D341Med (cell line): ENCODE measurements around the gene GNPTAB.
A peak's percentile ranks its signal among the peaks of the same experiment; 100 is the strongest.
"Not testable (repeated sequence)": the region's sequence is repeated elsewhere in the genome, so short reads cannot be mapped to it uniquely, and the experiment has no call there.

ENCODE experiments used
- DNase-seq: peaks from one replicate; pipeline ENCODE4 v3.0.0; 2012; ENCODE audit warnings: low spot score

GNPTAB gene

GRCh38 chr12:101852998-101853397 is 22.2 kb upstream of the GNPTAB start:
- DNase-seq, result no peak

DNA sequence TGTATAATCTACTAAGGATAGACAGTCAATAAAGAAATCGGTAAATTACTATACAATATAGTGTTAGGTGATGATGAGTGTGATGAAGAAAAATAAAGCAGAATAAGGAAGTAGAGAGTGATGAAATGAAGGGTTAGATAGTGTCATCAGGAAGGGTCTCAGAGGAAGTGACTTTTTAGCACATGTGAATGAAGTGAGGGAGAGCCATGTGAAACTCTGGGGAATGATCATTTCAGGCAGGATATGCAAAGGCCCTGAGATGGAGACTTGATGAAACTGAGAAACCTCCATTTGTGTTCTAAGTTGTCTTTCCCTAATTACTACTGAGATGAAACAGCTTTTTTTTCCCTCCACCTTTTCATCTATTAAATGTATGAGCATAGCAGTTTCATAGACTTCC is 19.4 kb upstream of the GNPTAB start:
- no peak for DNase-seq

- DNase-seq, result no peak
Measured at GRCh38 chr12:101847325-101847724, 16.6 kb upstream of the GNPTAB start.

- DNase-seq, result no peak
Measured at GRCh38 chr12:101845137-101845711, 14.5 kb upstream of the GNPTAB start.

DNA sequence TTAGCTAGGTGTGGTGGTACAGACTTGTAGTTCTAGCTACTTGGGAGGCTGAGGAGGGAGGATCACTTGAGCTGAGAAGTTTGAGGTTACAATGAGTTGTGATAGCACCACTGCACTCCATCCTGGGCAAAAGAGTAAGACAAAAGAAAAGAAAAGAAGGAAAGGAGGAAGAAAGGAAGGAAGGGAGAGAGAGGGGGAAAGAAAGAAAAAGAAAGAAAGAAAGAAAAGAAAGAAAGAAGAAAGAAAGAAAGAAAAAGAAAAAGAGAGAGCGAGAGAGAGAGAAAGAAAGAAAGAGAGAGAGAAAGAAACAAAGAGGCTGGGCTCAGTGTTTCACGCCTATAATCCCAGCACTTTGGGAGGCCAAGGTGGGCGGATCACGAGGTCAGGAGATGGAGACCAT is 10.3 kb upstream of the GNPTAB start:
- DNase-seq, result no peak

- peak; percentile 69 for DNase-seq
Measured at GRCh38 chr12:101839324-101840283, 8.8 kb upstream of the GNPTAB start.

- no peak for DNase-seq
Measured at GRCh38 chr12:101838628-101839323, 8.0 kb upstream of the GNPTAB start.

GRCh38 chr12:101832030-101832429 is 1.3 kb upstream of the GNPTAB start:
- no peak for DNase-seq

- no peak for DNase-seq
Measured at GRCh38 chr12:101829639-101830366, 956 bp downstream of the GNPTAB start.

- peak; percentile 42 for DNase-seq
Measured at GRCh38 chr12:101828463-101829196, 2.1 kb downstream of the GNPTAB start.

DNA sequence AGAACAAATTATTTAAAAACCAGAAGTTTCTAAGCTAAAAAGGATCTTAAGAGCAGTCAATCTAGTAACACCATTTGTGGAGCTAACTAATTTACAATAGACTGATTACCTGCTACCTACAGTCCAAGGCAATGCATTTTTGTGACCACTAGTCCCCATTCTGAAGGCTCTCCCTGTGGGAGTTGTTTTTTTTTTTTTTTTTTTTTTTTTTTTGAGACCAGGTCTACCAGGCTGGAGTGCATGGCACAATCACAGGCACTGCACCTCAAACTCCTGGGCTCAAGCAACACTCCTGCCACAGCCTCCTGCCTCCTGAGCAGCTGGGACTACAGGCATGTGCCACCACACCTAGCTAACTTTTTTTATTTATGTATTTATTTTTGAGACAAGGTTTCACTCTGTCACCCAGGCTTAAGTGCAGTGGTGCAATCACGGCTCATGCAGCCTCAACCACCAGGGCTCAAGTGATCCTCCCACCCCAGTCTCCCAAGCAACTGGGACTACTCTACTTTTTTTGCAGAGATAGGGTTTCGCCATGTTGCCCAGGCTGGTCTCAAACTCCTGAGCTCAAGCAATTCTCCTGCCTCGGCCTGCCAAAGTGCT is 3.9 kb downstream of the GNPTAB start:
- no peak for DNase-seq

- DNase-seq, result no peak
Measured at GRCh38 chr12:101824831-101825230, 5.9 kb downstream of the GNPTAB start.

- DNase-seq, result peak; percentile 75
Measured at GRCh38 chr12:101823891-101824290, 6.9 kb downstream of the GNPTAB start.

DNA sequence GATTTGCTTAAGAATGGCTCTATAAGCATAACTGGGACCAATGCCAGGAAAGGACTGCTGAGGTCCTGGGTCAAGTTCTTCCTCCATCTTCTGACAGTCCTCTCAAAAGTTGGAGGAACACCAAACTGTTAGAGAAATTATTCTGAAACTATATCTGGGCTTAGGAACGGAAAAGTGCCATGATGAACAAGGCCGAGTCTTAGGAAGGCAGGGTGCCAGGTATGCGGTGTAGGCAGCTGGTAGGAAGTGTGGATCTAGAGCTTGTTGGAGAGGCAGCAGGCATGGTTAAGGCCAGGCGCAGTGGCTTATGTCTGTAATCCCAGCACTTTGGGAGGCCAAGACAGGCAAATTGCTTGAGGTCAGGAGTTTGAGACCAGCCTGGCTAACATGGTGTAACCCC is 7.7 kb downstream of the GNPTAB start:
- DNase-seq, result no peak

GRCh38 chr12:101819467-101819866 is 11.3 kb downstream of the GNPTAB start:
- DNase-seq, result no peak

- not testable (repeated sequence) for DNase-seq
Measured at GRCh38 chr12:101818689-101819088, 12.1 kb downstream of the GNPTAB start.

DNA sequence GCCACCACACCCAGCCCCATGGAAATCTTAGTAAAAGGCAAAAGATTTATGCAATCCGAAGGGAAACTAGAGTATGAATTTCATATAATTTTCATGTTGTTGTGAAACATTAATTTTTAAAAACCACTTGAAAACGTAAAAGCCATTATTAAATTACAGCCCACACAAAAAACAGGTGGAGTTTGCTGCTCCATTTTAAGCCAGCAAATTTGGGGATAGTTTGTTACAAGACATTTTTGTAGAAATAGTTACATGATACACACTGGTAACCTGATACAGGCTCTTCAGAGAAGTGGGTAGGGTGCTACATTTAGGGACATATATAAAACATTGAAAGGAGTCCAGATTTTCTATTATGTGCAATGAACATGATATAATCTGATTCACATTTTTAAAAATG is 17.6 kb downstream of the GNPTAB start:
- no peak for DNase-seq

GRCh38 chr12:101812716-101813115 is 18.0 kb downstream of the GNPTAB start:
- DNase-seq, result not testable (repeated sequence)

- DNase-seq, result not testable (repeated sequence)
Measured at GRCh38 chr12:101811342-101811741, 19.4 kb downstream of the GNPTAB start.

DNA sequence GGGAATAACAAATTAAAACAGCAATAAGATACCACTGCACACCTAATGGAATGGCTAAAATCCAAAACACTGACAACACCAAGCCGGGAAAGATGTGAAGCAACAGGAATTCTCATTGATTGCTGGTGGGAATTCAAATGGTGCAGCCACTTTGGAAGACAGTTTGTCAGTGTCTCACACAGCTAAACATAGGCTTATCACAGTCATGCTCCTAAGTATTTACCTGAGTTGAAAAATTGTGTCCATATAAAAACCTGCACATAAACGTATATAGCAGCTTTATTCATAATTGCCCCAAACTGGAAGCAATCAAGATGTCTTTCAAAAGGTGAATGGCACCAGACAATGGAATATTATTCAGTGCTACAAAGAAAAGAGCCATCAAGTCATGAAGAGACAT is 21.6 kb downstream of the GNPTAB start:
- no peak for DNase-seq

DNA sequence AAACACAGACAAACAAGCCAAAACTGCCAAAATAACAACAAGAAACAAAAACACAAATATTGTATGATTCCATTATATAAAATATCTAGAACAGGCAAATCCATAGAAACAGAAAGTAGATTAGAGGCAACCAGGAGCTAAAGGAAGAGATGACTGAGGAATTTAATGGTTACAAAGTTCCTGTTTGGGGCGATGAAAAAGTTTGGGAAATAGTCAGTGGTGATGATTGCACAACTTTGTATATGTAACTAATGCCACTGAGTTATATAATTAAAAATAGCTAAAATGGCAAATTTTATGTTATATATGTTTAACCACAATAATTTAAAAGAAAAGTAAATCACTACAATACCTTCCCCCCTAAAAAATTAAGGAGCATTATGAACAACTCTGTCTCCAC is 24.5 kb downstream of the GNPTAB start:
- DNase-seq, result no peak
